HG02981 (cell line): Measurements from ENCODE around the gene SECISBP2.
A peak's percentile ranks its signal among the peaks of the same experiment; 100 is the strongest.
"Not testable (repeated sequence)": the region's sequence is repeated elsewhere in the genome, so short reads cannot be mapped to it uniquely, and the experiment has no call there.

Experiments used
- ATAC-seq: cut with Tn5 transposase; IDR thresholded peaks from one replicate; pipeline ENCODE4 v1.9.1; 2021; ENCODE audit warnings: mild to moderate bottlenecking, moderate library complexity; ENCODE audit not compliant: unreplicated experiment

The SECISBP2 gene, protein sequence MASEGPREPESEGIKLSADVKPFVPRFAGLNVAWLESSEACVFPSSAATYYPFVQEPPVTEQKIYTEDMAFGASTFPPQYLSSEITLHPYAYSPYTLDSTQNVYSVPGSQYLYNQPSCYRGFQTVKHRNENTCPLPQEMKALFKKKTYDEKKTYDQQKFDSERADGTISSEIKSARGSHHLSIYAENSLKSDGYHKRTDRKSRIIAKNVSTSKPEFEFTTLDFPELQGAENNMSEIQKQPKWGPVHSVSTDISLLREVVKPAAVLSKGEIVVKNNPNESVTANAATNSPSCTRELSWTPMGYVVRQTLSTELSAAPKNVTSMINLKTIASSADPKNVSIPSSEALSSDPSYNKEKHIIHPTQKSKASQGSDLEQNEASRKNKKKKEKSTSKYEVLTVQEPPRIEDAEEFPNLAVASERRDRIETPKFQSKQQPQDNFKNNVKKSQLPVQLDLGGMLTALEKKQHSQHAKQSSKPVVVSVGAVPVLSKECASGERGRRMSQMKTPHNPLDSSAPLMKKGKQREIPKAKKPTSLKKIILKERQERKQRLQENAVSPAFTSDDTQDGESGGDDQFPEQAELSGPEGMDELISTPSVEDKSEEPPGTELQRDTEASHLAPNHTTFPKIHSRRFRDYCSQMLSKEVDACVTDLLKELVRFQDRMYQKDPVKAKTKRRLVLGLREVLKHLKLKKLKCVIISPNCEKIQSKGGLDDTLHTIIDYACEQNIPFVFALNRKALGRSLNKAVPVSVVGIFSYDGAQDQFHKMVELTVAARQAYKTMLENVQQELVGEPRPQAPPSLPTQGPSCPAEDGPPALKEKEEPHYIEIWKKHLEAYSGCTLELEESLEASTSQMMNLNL

DNA sequence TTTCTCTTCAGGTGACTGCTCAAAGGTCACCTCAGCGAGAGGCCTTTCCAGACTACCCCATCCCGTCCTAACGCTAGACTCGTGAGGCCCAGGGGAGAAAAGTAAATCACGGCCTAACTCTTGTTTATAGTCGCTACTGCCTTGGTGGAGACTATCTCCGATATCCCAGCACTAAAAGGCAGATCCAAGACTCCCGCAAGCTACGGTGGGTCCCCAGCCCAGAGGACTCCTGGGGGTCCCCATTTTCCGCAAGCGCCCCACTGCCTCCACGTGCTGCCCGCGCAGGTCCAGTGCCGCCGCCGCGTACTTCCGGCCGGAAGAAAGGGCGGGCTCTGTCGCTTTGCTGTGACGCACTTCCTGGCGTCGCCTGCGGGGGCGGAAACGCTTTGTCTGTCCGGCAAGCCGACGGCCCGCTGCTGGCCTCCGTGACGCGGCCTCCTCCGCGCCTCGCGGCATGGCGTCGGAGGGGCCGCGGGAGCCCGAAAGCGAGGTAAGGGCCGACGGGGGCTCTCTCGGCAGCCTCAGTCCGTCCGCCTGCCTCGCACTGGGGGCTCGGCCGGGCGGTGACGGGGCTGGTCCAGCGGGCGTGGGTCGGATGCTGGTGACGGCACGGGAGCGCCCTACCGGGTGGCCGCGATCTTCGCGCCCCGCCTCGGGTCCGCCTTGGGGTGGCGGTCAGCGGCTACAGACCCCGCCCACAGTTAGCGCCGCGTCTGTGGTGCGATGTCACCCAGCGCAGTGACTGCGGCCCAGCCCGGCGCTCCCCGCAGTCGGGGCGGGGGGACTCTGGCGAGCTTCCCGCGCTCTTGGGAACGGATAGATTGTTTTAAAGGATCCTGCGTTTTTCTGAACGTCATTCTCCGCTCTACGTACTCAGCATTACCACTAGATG is at the start of gene SECISBP2:
Gene SECISBP2, plus strand, starts transcription at position 378 of the 892 bp plus-strand sequence. Its CDS starts 77 bp downstream, at position 455.
- ATAC-seq: peak; percentile 89

DNA sequence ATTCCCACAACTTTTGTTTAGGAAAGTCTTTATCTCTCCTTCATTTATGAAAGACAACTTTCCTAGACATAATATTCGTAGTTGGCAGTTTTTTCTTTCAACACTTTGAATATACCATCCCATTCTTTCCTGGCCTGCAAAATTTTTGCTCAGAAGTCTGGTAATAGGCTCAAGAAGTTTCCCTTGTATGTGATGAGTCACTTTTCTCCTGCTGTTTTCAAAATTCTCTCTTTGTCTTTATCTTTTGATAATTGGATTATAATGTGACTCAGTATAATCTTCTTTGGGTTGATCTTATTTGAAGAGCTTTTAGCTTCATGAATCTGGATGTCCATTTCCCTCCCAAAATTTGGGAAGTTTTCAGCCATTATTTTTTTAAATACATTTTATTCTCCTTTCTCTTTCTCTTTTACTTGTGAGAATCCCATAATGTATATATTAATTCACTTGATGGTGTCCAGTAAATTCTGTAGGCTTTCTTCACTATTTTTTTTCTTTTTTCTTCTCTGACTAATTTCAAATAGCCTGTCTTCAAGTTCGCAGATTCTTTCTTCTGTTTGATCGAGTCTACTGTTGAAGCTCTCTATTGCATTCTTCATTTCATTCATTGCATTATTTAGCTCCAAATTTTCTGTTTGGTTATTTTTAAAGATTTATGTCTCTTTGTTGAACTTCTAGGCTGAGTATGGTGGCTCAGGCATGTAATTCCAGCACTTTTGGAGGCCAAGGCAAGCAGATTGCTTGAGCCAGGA is 44.6 kb upstream of the SECISBP2 start:
- ATAC-seq: no peak

DNA sequence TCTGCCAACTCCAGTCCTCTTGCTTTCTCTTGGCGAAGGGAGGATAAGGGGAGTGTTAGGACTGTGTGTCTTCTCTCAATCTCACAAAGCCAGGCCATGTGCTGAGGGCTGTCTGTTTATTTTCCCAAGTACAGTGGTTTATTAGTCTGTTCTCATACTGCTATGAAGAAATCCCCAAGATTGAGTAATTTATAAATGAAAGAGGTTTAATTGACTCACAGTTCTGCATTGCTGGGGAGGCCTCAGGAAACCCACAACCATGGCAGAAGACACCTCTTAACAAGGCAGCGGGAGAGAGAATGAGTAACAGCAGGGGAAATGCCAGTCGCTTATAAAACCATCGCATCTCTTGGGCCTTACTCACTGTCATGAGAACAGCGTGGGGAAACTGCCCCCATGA is 43.5 kb upstream of the SECISBP2 start:
- ATAC-seq: no peak

DNA sequence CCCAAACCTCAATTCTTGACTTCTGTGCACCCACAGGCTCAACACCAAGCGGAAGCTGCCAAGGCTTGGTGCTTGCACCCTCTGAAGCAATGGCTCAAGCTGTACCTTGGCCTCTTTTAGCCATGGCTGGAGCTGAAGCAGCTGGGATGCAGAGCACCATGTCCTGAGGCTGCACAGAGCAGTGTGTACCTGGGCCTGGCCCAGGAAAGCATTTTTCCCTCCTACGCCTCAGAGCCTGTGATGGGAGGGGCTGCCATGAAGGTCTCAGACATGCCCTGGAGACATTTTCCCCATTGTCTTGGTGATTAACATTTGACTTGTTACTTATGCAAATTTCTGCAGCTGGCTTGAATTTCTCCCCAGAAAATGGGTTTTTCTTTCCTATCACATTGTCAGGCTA is 42.3 kb upstream of the SECISBP2 start:
- ATAC-seq: not testable (repeated sequence)

DNA sequence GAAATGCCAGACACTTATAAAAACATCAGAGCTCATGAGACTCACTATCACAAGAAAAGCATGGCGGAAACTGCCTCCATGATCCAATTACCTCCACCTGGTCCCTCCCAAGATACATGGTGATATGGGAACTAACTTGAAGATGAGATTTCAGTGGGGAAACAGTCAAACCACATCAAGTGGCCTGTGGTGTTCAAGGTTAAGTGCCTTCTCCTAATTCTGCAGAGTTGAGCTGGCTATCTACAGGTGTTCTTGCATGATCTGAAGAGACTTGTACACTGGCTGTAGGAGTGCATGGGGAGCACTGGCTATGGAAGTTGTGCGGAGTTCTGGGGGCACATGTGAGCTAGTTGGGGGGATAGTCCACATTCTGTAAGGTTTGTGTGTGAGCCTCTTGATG is 41.3 kb upstream of the SECISBP2 start:
- no peak for ATAC-seq

DNA sequence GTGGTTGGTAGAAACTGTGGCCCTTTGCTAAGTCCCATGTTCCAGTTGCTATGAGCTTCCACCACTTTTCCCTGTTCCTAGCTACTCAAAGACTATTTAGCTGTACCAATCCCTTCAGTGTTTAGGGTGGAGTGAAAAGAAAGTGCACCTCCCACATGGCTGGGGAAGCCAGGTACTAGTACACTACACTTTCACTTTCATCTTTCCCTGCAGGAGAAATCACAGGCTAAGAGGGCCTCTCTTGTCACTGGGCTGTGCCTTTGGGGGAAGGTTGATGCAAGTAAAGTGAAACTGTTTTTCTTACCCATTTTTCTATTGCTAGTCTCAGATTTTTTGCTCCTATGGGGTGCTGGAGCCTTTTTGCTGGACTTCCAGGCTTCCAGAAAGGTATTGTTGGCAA is 40.8 kb upstream of the SECISBP2 start:
- ATAC-seq: no peak

DNA sequence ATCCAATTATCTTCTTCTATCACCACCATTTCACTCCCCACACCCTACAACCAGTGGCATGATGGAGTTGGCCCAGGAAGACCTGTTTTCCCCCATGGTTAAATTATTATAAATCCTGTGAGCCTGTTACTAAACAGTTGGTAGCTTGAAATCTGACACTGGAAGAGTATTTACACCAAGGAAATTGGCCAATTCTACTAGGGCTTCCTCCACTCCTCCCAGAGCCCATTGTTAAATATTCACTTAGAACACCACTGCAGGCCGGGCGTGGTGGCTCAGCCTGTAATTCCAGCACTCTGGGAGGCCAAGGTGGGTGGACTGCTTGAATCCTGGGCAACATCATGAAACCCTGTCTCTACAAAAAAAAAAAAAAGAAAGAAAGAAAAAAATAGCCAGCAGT is 39.7 kb upstream of the SECISBP2 start:
- no peak for ATAC-seq

DNA sequence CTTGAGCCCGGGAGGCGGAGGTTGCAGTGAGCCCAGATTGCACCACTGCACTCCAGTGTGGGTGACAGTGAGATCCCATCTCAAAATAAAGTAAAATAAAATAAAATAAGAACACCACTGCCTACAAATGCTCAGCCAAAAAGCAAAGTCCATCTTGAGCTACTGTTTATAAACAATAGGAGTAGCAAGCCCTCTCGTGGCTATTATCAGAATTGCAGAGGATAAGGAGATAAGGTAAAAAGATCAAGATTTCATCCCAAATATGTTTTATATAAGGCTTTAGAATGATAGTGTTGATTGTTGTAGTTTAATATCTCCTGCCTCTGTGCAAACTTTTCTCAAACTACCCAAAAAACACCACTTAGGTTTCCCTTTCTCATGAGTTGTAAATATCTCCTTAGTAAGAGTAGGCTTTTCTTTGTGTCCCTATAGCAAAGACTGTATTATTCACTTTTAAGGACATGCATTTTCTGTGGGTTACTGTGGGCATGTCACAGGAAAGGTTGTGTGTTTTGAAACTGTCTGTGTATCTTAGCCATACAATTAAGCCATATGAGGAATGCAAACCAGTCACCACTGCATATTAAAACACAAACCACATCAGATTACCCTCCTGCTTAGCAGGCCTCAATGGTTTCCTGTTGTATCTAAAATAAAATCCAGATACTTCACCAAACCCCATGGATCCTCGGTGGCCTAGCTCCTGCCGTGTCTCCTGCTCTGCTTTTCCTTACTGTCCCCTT is 39.1 kb upstream of the SECISBP2 start:
- no peak for ATAC-seq

DNA sequence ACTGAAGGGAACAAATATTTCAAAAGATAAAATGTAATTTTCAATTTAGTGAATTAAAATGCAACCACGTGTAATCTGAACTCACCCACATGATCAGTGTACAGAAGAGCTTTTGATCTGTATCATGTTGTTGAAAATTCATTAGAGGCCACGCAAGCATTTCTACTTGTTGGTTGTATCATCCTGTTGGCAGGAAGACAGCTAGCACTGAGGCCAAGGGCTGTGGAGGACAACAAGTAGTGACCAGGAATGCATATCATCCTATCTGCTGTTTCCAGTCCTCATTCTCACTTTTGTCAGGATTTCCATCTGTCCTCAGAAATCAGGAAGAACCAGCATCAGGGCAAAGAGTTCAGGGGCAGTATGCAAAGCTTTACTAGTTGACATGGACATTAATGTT is 37.2 kb upstream of the SECISBP2 start:
- ATAC-seq: no peak

DNA sequence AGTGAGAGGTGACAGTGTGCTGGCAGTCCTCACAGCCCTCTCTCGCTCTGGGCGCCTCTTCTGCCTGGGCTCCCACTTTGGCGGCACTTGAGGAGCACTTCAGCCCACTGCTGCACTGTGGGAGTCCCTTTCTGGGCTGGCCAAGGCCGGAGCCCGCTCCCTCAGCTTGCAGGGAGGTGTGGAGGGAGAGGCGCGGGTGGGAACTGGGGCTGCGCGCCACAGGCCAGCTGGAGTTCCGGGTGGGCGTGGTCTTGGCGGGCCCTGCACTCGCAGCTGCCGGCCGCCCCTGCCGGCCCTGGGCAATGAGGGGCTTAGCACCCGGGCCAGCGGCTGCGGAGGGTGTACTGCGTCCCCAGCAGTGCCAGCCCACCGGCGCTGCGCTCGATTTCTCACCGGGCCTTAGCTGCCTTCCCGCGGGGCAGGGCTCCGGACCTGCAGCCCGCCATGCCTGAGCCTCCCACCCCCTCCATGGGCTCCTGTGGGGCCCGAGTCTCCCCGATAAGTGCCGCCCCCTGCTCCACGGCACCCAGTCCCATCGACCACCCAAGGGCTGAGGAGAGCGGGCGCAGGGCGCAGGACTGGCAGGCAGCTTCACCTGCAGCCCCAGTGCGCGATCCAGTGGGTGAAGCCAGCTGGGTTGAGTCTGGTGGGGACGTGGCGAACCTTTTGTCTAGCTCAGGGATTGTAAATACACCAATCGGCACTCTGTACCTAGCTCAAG is 35.9 kb upstream of the SECISBP2 start:
- ATAC-seq: not testable (repeated sequence)

DNA sequence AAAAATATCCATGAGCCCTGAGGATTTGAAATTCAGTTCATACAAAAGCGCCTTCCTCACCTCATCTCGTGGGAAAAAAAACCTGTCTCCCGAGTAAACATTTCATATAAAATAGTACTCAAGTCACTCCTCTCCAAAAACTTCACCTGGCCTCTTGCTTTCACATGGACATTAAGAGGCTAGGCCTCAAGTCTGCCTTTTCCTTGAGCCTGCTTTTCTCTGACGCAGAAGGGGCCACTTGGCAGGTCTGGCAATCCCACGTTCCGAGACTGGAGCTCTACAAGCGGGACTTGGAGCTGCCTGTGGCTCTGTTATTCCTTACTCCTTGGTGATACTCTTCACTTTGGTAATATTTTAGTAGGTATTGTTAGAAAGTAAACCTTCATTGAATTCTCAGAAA is 34.2 kb upstream of the SECISBP2 start:
- ATAC-seq: no peak

DNA sequence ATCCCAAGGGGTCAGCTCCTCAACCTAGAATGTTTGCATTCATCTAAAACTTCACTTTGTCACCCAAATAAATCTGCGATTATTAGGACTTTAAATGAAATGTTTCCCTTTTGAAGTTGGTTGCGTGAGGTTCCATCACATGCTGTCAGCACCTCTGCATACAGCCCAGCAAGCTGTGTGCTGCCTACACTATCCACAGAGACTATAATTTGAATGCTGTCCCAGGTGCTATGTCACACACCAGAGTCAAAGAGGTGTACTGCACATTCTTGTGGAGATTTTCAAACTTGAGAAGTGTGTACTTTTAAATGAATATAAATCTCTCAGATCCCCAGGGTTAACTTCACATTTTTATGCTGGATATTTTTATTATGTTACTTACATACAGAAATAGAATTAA is 26.6 kb upstream of the SECISBP2 start:
- ATAC-seq: no peak

DNA sequence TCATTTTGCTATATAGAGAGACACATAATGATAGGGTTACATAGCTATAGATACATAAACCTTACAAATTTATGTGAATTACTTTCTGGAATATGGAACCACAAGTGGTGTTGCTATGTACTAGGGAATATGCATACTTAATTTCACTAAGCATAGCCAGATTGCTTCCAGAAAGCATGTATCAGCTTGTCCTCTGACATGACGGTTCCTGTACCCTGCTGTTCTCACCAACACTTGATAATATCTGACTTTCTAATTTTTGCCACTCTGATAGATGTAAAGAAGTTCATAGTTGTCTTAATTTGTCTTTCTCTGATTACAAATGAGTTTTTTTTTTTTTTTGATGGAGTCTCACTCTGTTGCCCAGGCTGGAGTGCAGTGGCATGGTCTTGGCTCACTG is 25.3 kb upstream of the SECISBP2 start:
- ATAC-seq: no peak

DNA sequence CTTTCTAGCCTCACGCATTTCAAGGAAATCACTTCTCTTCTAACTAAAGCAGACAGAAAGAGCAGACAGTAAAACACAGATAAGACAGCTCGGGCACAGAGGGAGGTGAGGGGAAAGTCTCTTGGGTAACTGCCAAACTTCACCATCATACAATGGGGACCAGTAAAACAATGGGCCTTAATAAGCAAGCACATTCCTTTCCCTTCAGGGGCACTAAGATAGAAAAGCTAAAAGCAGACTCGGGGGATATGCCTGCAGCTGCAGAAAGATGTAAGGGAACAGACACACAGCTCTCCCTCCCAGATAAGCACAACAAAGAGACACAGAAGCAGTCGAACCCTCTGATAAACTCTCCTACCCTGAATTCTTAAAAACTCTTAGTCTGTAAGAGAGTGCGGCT is 22.9 kb upstream of the SECISBP2 start:
- ATAC-seq: no peak

DNA sequence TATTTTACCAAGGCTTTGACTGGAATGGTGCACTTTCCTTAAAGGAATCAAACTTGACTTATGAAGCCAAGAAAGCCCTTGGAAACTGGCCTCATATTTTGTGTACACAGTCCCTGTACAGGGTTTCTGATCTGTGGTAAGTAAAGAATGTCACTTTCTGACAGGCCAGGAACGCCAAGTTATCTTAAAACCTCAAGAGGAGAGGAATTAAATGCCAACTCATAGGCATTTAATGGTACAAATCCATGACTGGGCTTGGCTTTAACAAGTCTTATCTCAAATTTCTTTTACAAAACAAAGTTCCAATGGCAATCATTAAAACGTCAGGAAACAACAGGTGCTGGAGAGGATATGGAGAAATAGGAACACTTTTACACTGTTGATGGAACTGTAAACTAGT is 16.3 kb upstream of the SECISBP2 start:
- ATAC-seq: not testable (repeated sequence)

DNA sequence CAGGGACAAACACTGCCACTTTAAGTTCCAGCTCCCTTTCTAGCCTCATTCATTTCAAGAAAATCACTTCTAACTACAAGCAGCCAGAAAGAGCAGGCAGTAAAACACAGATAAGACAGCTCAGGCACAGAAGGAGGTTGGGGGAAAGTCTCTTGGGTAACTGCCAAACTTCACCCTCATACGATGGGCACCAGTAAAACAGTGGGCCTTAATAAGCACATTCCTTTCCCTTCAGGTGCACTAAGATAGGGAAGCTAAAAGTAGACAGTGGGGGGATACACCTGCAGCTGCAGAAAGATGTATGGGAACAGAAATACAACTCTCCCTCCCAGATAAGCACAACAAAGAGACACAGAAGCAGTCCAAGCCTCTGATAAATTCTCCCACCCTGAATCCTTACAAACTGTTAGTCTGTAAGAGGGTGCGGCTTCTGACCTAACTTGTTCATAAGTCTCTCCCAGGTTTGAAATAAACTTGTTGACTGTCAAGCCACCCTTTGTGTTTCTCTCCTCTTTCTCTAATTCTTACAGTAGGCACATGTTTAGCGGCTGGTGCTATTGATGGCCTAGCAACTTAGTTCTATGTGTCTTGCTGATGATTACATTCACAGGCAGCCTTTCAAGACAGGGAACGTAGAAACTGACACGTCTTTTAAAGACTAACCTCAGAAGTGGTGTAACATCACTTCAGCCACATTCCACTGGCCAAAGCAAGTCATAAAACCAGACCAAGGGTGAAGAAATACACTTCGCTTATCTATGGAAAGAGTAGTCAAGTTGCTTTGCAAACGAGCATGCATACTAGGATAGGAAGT is 14.1 kb upstream of the SECISBP2 start:
- ATAC-seq: no peak

DNA sequence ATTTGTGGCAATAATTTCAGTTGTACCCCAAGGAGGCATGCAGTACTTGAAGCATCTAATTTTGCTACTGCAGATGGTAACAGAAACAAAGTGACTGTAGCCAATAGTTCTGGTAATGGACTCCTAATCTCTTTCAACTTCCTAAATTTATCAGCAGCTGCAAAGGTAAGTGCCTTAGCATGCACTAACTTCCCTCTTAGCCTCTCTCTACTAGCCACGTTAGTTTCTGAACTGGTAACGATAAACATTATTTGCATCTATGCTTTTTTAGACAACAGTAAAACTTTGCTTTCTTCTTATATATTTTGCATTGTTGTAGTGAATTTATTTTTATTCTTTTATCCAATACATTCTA is 13.5 kb upstream of the SECISBP2 start:
- no peak for ATAC-seq

DNA sequence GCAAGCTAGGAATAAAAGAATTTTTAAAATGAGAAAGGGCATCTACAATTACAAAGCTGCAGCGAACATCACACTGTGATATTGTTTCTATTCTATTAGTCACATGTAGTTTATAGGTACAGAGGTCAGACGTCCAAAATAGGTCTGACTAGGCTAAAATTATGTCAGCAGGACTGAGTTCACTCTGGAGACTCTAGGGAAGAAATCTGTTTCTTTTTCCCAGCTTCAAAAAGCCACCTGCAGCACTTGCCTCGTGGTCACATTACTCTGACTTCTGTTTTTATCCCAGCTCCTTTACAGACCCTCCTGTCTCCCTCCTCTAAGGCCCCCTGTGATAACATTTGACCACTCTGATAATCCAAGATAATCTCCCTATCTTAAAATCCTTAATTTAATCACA is 12.4 kb upstream of the SECISBP2 start:
- no peak for ATAC-seq
